CD8-positive, alpha-beta memory T cell (primary cell): ENCODE data around the gene MARCHF9. TPM values are rescaled to one million over a fixed set of nuclear protein-coding genes. Genes with fewer than 3 reads are reported as not detected.
A peak's percentile ranks its signal among the peaks of the same experiment; 100 is the strongest.
"Not testable (repeated sequence)": the region's sequence is repeated elsewhere in the genome, so short reads cannot be mapped to it uniquely, and the experiment has no call there.

Experiments used
- CTCF ChIA-PET: fragments of 350-600 bp; sonication (Branson Sonifier 250); formaldehyde crosslinking; loops from one replicate; lab custom pipeline; 2021; ENCODE audit warnings: antibody characterized with exemption; lab: Charles Lee
- POLR2A ChIA-PET: fragments of 350-600 bp; sonication (Branson Sonifier 250); formaldehyde crosslinking; loops from one replicate; lab custom pipeline; 2021; ENCODE audit warnings: antibody characterized with exemption; lab: Charles Lee
- DNase-seq, 5 donors: peaks; one replicate each; pipeline versions ENCODE4 v3.0.0 to v3.0.0-alpha.2; 2020 to 2022; ENCODE audit warnings: mixed read lengths in 1 of 5
- H3K27ac ChIP-seq: one replicate; pipeline ENCODE4 v1.7.0; 2013; ENCODE audit warnings: low read depth, mild to moderate bottlenecking, low read length, moderate library complexity
- H3K27me3 ChIP-seq: 2 replicates; pipeline ENCODE4 v1.7.0; 2013; ENCODE audit warnings: low read length, mild to moderate bottlenecking; ENCODE audit not compliant: insufficient read depth, poor library complexity, severe bottlenecking
- H3K36me3 ChIP-seq: 2 replicates; pipeline ENCODE4 v1.7.0; 2013; ENCODE audit warnings: mild to moderate bottlenecking, low read length, moderate library complexity; ENCODE audit not compliant: insufficient read depth
- H3K4me1 ChIP-seq: 2 replicates; pipeline ENCODE4 v1.7.0; 2013; ENCODE audit warnings: mild to moderate bottlenecking, low read length, moderate library complexity; ENCODE audit not compliant: insufficient read depth
- H3K4me3 ChIP-seq: 2 replicates; pipeline ENCODE4 v1.7.0; 2013; ENCODE audit warnings: mild to moderate bottlenecking, low read length
- H3K9me3 ChIP-seq: 2 replicates; pipeline ENCODE4 v1.7.0; 2013; ENCODE audit warnings: mild to moderate bottlenecking, low read length
- H3K27ac Mint-ChIP-seq, 8 donors: one replicate each; pipeline ENCODE4 v1.8.0; 2020 to 2021; ENCODE audit warnings: mixed read lengths in 8 of 8, mild to moderate bottlenecking in 6 of 8, inconsistent platforms in 3 of 8, moderate library complexity in 3 of 8
- H3K27me3 Mint-ChIP-seq, 2 donors: one replicate each; pipeline ENCODE4 v1.8.0; 2020 to 2021; ENCODE audit warnings: mixed read lengths in 2 of 2, mild to moderate bottlenecking in 1 of 2, moderate library complexity in 1 of 2
- H3K36me3 Mint-ChIP-seq, 3 donors: one replicate each; pipeline ENCODE4 v1.8.0; 2020 to 2021; ENCODE audit warnings: mixed read lengths in 3 of 3, inconsistent platforms in 1 of 3, mild to moderate bottlenecking in 1 of 3
- H3K4me1 Mint-ChIP-seq, 3 donors: one replicate each; pipeline ENCODE4 v1.8.0; 2020 to 2021; ENCODE audit warnings: mixed read lengths in 3 of 3, inconsistent platforms in 1 of 3, mild to moderate bottlenecking in 1 of 3
- H3K4me3 Mint-ChIP-seq, 7 donors: one replicate each; pipeline ENCODE4 v1.8.0; 2020 to 2021; ENCODE audit warnings: mixed read lengths in 7 of 7, mild to moderate bottlenecking in 6 of 7, moderate library complexity in 4 of 7, inconsistent platforms in 2 of 7
- H3K9me3 Mint-ChIP-seq, 5 donors: one replicate each; pipeline ENCODE4 v1.8.0; 2020 to 2022; ENCODE audit warnings: mixed read lengths in 5 of 5, mild to moderate bottlenecking in 3 of 5, moderate library complexity in 2 of 5, inconsistent platforms in 1 of 5
- polyA plus RNA-seq: library from polyadenylated mRNA; unstranded; fragments of 300-500 nt; fragmentation: Illumina TruSeq; gene quantifications from one replicate; pipeline ENCODE4 v1.2.3, GENCODE V29; 2021
- total RNA-seq, 2 experiments: library from RNA; stranded (reverse); gene quantifications; one replicate each; pipeline ENCODE4 v1.2.3, GENCODE V29; 2021

MARCHF9 gene
- total and polyA plus RNA-seq, 3 experiments from 2014 or later: 5.7 to 27.2 (median 26.3) TPM

GRCh38 chr12:57770734-57771133 is 15.8 kb downstream of the MARCHF9 start:
- ChIA-PET POLR2A (interaction anchor here (0.6 kb wide), 1 partner anchor 277 kb away, joined by 3 read pairs; no protein-coding TSS in a partner anchor), CTCF (interaction anchor here (0.7 to 2.1 kb wide), 2 partner anchors 14 to 17 kb away, joined by 3 to 6 read pairs; no protein-coding TSS in a partner anchor)
- Histone ChIP-seq H3K9me3 (no peaks in the 10 kb centered on the region), H3K4me1 (peaks cover 22% of the 10 kb centered on the region), H3K4me3 (no peak overlapping the region), H3K36me3 (no peaks in the 10 kb centered on the region), H3K27ac (peak overlapping the region; percentile 89), H3K27me3 (peaks cover 10% of the 10 kb centered on the region)
- Mint-ChIP-seq H3K4me1 (peaks cover 25 to 35% (median 30%) of the 10 kb centered on the region in 3 donors), H3K4me3 (peak overlapping the region in 6 of 7 donors; percentile 16 to 93 (median 48)), H3K27ac (peak overlapping the region in 6 of 8 donors; percentile 39 to 98 (median 62)), H3K36me3 (peaks cover 2 to 18% (median 13%) of the 10 kb centered on the region in 3 donors), H3K9me3 (peaks cover 0 to 6% (median 0%) of the 10 kb centered on the region in 5 donors), H3K27me3 (peaks cover 7 to 13% of the 10 kb centered on the region in 2 donors)
- no peak for DNase-seq

- POLR2A ChIA-PET: interaction anchor here (0.6 to 1.3 kb wide), 3 partner anchors 10 to 277 kb away, joined by 3 to 6 read pairs (median 4); partner anchors contain the start of gene ATP23
- Mint-ChIP-seq H3K36me3 (peaks cover 7 to 18% (median 14%) of the 10 kb centered on the region in 3 donors), H3K9me3 (peaks cover 0 to 4% (median 0%) of the 10 kb centered on the region in 5 donors)
Observed at GRCh38 chr12:57771236-57771872, 16.5 kb downstream of the MARCHF9 start.

GRCh38 chr12:57771873-57772428 is 17.0 kb downstream of the MARCHF9 start, which contains the start of gene METTL1:
Gene METTL1, minus strand, starts transcription at chr12:57772105. Its CDS starts 22 bp downstream, at chr12:57772083.
- ChIA-PET CTCF (interaction anchor here (0.9 to 2.2 kb wide), 5 partner anchors 10 to 131 kb away, joined by 3 to 14 read pairs (median 3); partner anchors contain the start of gene TSFM), POLR2A (interaction anchor here (0.5 to 1.3 kb wide), 6 partner anchors 9 to 1300 kb away, joined by 4 to 6 read pairs (median 6); partner anchors contain the start of genes ATP23, TSFM and TSPAN31)
- Histone ChIP-seq H3K36me3 (no peaks in the 10 kb centered on the region), H3K4me1 (peaks cover 12% of the 10 kb centered on the region), H3K4me3 (peak within 1 kb of the TSS; percentile 93), H3K9me3 (no peaks in the 10 kb centered on the region), H3K27me3 (peaks cover 1% of the 10 kb centered on the region), H3K27ac (peak within 1 kb of the TSS; percentile 89)
- no peaks in the 10 kb centered on the region for H3K9me3 Mint-ChIP-seq
- peaks cover 19 to 23% (median 21%) of the 10 kb centered on the region in 3 donors for H3K4me1 Mint-ChIP-seq
- H3K4me3 Mint-ChIP-seq: peak within 1 kb of the TSS; percentile 93 to 99 (median 96)
- peaks cover 7 to 18% (median 14%) of the 10 kb centered on the region in 3 donors for H3K36me3 Mint-ChIP-seq
- peak; percentile 82 to 92 (median 86) for DNase-seq
- H3K27ac Mint-ChIP-seq: peak within 1 kb of the TSS; percentile 92 to 99 (median 98)
- H3K27me3 Mint-ChIP-seq: peaks cover 0 to 5% of the 10 kb centered on the region in 2 donors

More at GRCh38 chr12:57771236-57771872, 16.5 kb downstream of the MARCHF9 start:
- peak overlapping the region; percentile 93 to 99 (median 96) for H3K4me3 Mint-ChIP-seq
- H3K27ac Mint-ChIP-seq: peak overlapping the region; percentile 92 to 99 (median 98)
- peak overlapping the region; percentile 89 for H3K27ac ChIP-seq
- H3K4me1 Mint-ChIP-seq: peaks cover 23 to 29% (median 26%) of the 10 kb centered on the region in 3 donors
- peaks cover 7% of the 10 kb centered on the region for H3K27me3 ChIP-seq
- peak in 3 of 5 donors; percentile 71 to 83 (median 76) for DNase-seq
- peaks cover 4 to 10% of the 10 kb centered on the region in 2 donors for H3K27me3 Mint-ChIP-seq
- H3K36me3 ChIP-seq: no peaks in the 10 kb centered on the region
- peak overlapping the region; percentile 93 for H3K4me3 ChIP-seq
- H3K9me3 ChIP-seq: no peaks in the 10 kb centered on the region
- peaks cover 16% of the 10 kb centered on the region for H3K4me1 ChIP-seq
- CTCF ChIA-PET: interaction anchor here (0.7 to 2.2 kb wide), 7 partner anchors 9 to 131 kb away, joined by 3 to 14 read pairs (median 3); partner anchors contain the start of gene TSFM

- H3K4me1 Mint-ChIP-seq: peaks cover 19 to 22% (median 21%) of the 10 kb centered on the region in 3 donors
- Histone ChIP-seq H3K9me3 (no peaks in the 10 kb centered on the region), H3K27me3 (no peaks in the 10 kb centered on the region), H3K36me3 (no peaks in the 10 kb centered on the region), H3K4me1 (peaks cover 12% of the 10 kb centered on the region), H3K4me3 (peak within 1 kb of the TSS; percentile 93), H3K27ac (peak within 1 kb of the TSS; percentile 89)
- H3K27ac Mint-ChIP-seq: peak within 1 kb of the TSS; percentile 92 to 99 (median 98)
- H3K36me3 Mint-ChIP-seq: peaks cover 7 to 18% (median 14%) of the 10 kb centered on the region in 3 donors
- ChIA-PET CTCF (interaction anchor here (0.9 to 2.2 kb wide), 5 partner anchors 9 to 130 kb away, joined by 3 to 14 read pairs (median 3); partner anchors contain the start of gene TSFM), POLR2A (interaction anchor here (0.5 to 1.3 kb wide), 6 partner anchors 9 to 1300 kb away, joined by 4 to 6 read pairs (median 6); partner anchors contain the start of genes ATP23, TSFM and TSPAN31)
- peak within 1 kb of the TSS; percentile 93 to 99 (median 96) for H3K4me3 Mint-ChIP-seq
- H3K9me3 Mint-ChIP-seq: no peaks in the 10 kb centered on the region
- peak in 3 of 5 donors; percentile 30 to 60 (median 33) for DNase-seq
- H3K27me3 Mint-ChIP-seq: peaks cover 0 to 2% of the 10 kb centered on the region in 2 donors
Observed at GRCh38 chr12:57772429-57773322, 17.8 kb downstream of the MARCHF9 start, which contains the start of gene EEF1AKMT3. Gene EEF1AKMT3, plus strand, starts transcription at chr12:57772614. Its CDS starts 111 bp downstream, at chr12:57772725.

GRCh38 chr12:57774634-57775033 is 19.7 kb downstream of the MARCHF9 start:
- peaks cover 7 to 10% (median 8%) of the 10 kb centered on the region in 3 donors for H3K36me3 Mint-ChIP-seq
- POLR2A ChIA-PET, H3K9me3 Mint-ChIP-seq, H3K27me3 ChIP-seq, H3K27ac ChIP-seq, DNase-seq, H3K27ac Mint-ChIP-seq, CTCF ChIA-PET, H3K36me3 ChIP-seq, H3K27me3 Mint-ChIP-seq, H3K4me3 ChIP-seq, H3K9me3 ChIP-seq: not testable (repeated sequence)
- peak overlapping the region in 2 of 7 donors; percentile 44 to 51 for H3K4me3 Mint-ChIP-seq
- H3K4me1 Mint-ChIP-seq: peaks cover 22 to 28% (median 25%) of the 10 kb centered on the region in 3 donors
- H3K4me1 ChIP-seq: peaks cover 13% of the 10 kb centered on the region

GRCh38 chr12:57775044-57775443 is 20.1 kb downstream of the MARCHF9 start:
- ChIA-PET CTCF (interaction anchor here (1.4 kb wide), 1 partner anchor 19 kb away, joined by 5 read pairs; no protein-coding TSS in a partner anchor), POLR2A (interaction anchor here (0.8 kb wide), 1 partner anchor 53 kb away, joined by 3 read pairs; no protein-coding TSS in a partner anchor)
- peak overlapping the region in 1 of 7 donors; percentile 57 for H3K4me3 Mint-ChIP-seq
- H3K27ac ChIP-seq: no peak overlapping the region
- no peaks in the 10 kb centered on the region for H3K9me3 ChIP-seq
- DNase-seq: no peak
- peaks cover 17% of the 10 kb centered on the region for H3K4me1 ChIP-seq
- peaks cover 0 to 2% of the 10 kb centered on the region in 2 donors for H3K27me3 Mint-ChIP-seq
- peaks cover 25 to 33% (median 30%) of the 10 kb centered on the region in 3 donors for H3K4me1 Mint-ChIP-seq
- peak overlapping the region in 1 of 8 donors; percentile 89 for H3K27ac Mint-ChIP-seq
- H3K27me3 ChIP-seq: no peaks in the 10 kb centered on the region
- peaks cover 7% of the 10 kb centered on the region in 3 donors for H3K36me3 Mint-ChIP-seq
- H3K4me3 ChIP-seq: no peak overlapping the region
- no peaks in the 10 kb centered on the region for H3K36me3 ChIP-seq
- H3K9me3 Mint-ChIP-seq: no peaks in the 10 kb centered on the region
